Activated CD8-positive, alpha-beta memory T cell treated with anti-CD3 and anti-CD28 coated beads for 24 hours (primary cell): Measurements from ENCODE around the gene ZBTB16.

Experiments
- DNase-seq: peaks from one replicate; pipeline ENCODE4 v3.0.0-alpha.2; 2020

The ZBTB16 gene

GRCh38 chr11:114059278-114059983 lies at the start of gene ZBTB16:
Gene ZBTB16 (plus strand): TSS chr11:114059711. CDS start chr11:114063301, 3,590 bp downstream.
- DNase-seq, result peak; percentile 70

- no peak for DNase-seq
Measured at GRCh38 chr11:114010931-114011330, 48.6 kb upstream of the ZBTB16 start.

- DNase-seq, result no peak
Measured at GRCh38 chr11:114011443-114011842, 48.1 kb upstream of the ZBTB16 start.

GRCh38 chr11:114015117-114015516 lies 44.4 kb upstream of the ZBTB16 start:
- no peak for DNase-seq

- no peak for DNase-seq
Measured at GRCh38 chr11:114016986-114017385, 42.5 kb upstream of the ZBTB16 start.

- DNase-seq, result no peak
Measured at GRCh38 chr11:114017723-114018122, 41.8 kb upstream of the ZBTB16 start.

GRCh38 chr11:114019046-114019445 lies 40.5 kb upstream of the ZBTB16 start:
- DNase-seq, result no peak

GRCh38 chr11:114019574-114019973 lies 39.9 kb upstream of the ZBTB16 start:
- DNase-seq, result no peak

- no peak for DNase-seq
Measured at GRCh38 chr11:114025329-114025907, 34.1 kb upstream of the ZBTB16 start.

- DNase-seq, result no peak
Measured at GRCh38 chr11:114026355-114026754, 33.2 kb upstream of the ZBTB16 start.

- DNase-seq, result no peak
Measured at GRCh38 chr11:114027391-114027790, 32.1 kb upstream of the ZBTB16 start.

- no peak for DNase-seq
Measured at GRCh38 chr11:114027926-114028325, 31.6 kb upstream of the ZBTB16 start.

- no peak for DNase-seq
Measured at GRCh38 chr11:114031246-114031966, 28.1 kb upstream of the ZBTB16 start.

GRCh38 chr11:114031967-114032320 lies 27.6 kb upstream of the ZBTB16 start:
- no peak for DNase-seq

- DNase-seq, result no peak
Measured at GRCh38 chr11:114033066-114033465, 26.4 kb upstream of the ZBTB16 start.

GRCh38 chr11:114033572-114033971 lies 25.9 kb upstream of the ZBTB16 start:
- DNase-seq, result no peak

GRCh38 chr11:114034956-114035355 lies 24.6 kb upstream of the ZBTB16 start:
- no peak for DNase-seq

- DNase-seq, result peak; percentile 80
Measured at GRCh38 chr11:114036147-114036811, 23.2 kb upstream of the ZBTB16 start.

GRCh38 chr11:114036958-114037357 lies 22.6 kb upstream of the ZBTB16 start:
- no peak for DNase-seq

GRCh38 chr11:114039551-114039950 lies 20.0 kb upstream of the ZBTB16 start:
- no peak for DNase-seq

GRCh38 chr11:114040706-114041211 lies 18.8 kb upstream of the ZBTB16 start:
- DNase-seq, result no peak

- no peak for DNase-seq
Measured at GRCh38 chr11:114042234-114042633, 17.3 kb upstream of the ZBTB16 start.
